ENCODE data around the gene NPHS1.
"Not testable (repeated sequence)": the region's sequence is repeated elsewhere in the genome, so short reads cannot be mapped to it uniquely, and the experiment has no call there.

NPHS1 gene

GRCh38 chr19:35848486-35848885, 3.8 kb downstream of the NPHS1 start:
- no peak for DNase-seq

GRCh38 chr19:35847911-35848310, 4.4 kb downstream of the NPHS1 start:
- DNase-seq = no peak

GRCh38 chr19:35846038-35846668, 6.2 kb downstream of the NPHS1 start:
- DNase-seq = peak; percentile 84

- peak; percentile 93 for DNase-seq
Observed at GRCh38 chr19:35845215-35846037, 6.9 kb downstream of the NPHS1 start.

- no peak for DNase-seq
Observed at GRCh38 chr19:35844482-35845214, 7.7 kb downstream of the NPHS1 start.

- peak; percentile 95 for DNase-seq
Observed at GRCh38 chr19:35843676-35844481, 8.4 kb downstream of the NPHS1 start.

GRCh38 chr19:35842666-35843272, 9.5 kb downstream of the NPHS1 start:
- no peak for DNase-seq

- no peak for DNase-seq
Observed at GRCh38 chr19:35841961-35842595, 10.2 kb downstream of the NPHS1 start.

- not testable (repeated sequence) for DNase-seq
Observed at GRCh38 chr19:35836096-35836495, 16.2 kb downstream of the NPHS1 start.

GRCh38 chr19:35833972-35834371, 18.3 kb downstream of the NPHS1 start:
- DNase-seq = no peak

GRCh38 chr19:35832054-35832453, 20.2 kb downstream of the NPHS1 start:
- no peak for DNase-seq

- no peak for DNase-seq
Observed at GRCh38 chr19:35830986-35831385, 21.3 kb downstream of the NPHS1 start.

- peak; percentile 38 for DNase-seq
Observed at GRCh38 chr19:35828692-35829301, 23.5 kb downstream of the NPHS1 start.

- DNase-seq = no peak
Observed at GRCh38 chr19:35824150-35824549, 28.2 kb downstream of the NPHS1 start.

GRCh38 chr19:35822579-35822978, 29.7 kb downstream of the NPHS1 start:
- DNase-seq = no peak

GRCh38 chr19:35818445-35818844, 33.9 kb downstream of the NPHS1 start:
- no peak for DNase-seq

GRCh38 chr19:35816846-35817245, 35.5 kb downstream of the NPHS1 start:
- DNase-seq = no peak

- no peak for DNase-seq
Observed at GRCh38 chr19:35816262-35816661, 36.0 kb downstream of the NPHS1 start.

GRCh38 chr19:35813043-35813890, 39.0 kb downstream of the NPHS1 start:
- DNase-seq = no peak

Data from DMS53 (cell line).